ENCODE measurements around the gene QDPR.

The QDPR gene

DNA sequence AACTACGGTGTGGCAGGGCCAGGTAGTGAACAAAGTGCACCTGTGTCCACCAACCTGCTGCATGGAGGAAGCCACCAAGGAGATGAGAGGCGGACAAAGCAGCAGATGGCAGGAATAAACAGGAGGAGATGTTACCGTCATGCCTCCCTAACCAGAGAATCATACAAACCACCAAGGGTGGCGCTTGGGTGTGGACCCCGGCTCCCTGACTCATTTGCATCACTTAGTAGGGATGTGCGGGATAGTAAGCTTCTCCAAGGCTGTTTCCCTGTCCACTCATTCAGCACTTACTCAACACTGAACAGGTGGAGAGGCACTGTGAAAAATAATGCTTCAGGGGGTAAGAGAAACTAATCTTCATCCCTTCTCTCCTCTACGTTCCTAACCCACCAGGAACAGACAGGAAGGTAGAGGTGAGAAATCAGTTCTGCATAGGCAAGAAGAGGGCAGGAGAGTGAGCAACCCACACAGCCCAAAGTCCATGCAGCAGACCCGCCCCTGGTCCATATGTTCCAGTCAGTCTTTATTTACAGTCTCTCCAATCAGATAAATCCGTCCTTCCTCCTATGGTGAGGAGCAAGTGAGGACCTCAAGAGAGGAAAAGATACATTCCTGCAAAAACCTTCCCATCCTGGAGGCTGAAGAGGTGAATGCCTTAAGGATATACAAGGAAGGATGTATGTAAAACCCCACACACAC is 34.0 kb downstream of the QDPR start:
- no peak overlapping the region for H3K4me2 ChIP-seq (ENCODE audit: low read depth, low read length, poor library complexity, severe bottlenecking)
- no peaks in the 10 kb centered on the region for H3K27me3 ChIP-seq (ENCODE audit: low read length)
- no peaks in the 10 kb centered on the region for H3K79me2 ChIP-seq (ENCODE audit: insufficient read depth, low read length)
- H3K9me3 ChIP-seq (ENCODE audit: insufficient read depth, low read length) = no peaks in the 10 kb centered on the region
- no peak overlapping the region for H2AFZ ChIP-seq (ENCODE audit: low read depth, low read length, severe bottlenecking)
- TF ChIP-seq, protein P1, sequence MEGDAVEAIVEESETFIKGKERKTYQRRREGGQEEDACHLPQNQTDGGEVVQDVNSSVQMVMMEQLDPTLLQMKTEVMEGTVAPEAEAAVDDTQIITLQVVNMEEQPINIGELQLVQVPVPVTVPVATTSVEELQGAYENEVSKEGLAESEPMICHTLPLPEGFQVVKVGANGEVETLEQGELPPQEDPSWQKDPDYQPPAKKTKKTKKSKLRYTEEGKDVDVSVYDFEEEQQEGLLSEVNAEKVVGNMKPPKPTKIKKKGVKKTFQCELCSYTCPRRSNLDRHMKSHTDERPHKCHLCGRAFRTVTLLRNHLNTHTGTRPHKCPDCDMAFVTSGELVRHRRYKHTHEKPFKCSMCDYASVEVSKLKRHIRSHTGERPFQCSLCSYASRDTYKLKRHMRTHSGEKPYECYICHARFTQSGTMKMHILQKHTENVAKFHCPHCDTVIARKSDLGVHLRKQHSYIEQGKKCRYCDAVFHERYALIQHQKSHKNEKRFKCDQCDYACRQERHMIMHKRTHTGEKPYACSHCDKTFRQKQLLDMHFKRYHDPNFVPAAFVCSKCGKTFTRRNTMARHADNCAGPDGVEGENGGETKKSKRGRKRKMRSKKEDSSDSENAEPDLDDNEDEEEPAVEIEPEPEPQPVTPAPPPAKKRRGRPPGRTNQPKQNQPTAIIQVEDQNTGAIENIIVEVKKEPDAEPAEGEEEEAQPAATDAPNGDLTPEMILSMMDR (IDR thresholded peaks at IDR 0.05; ENCODE audit: insufficient read depth, low read length, poor library complexity, severe bottlenecking) = no peak
- H3K9ac ChIP-seq (ENCODE audit: low read length) = no peak overlapping the region
- no peak overlapping the region for H3K27ac ChIP-seq (ENCODE audit: low read depth, low read length)
- no peaks in the 10 kb centered on the region for H3K36me3 ChIP-seq (ENCODE audit: low read length)
- H3F3A ChIP-seq (ENCODE audit: insufficient read depth) = no peaks in the 10 kb centered on the region
- no peaks in the 10 kb centered on the region for H4K20me1 ChIP-seq (ENCODE audit: low read depth, low read length)
- H3K4me3 ChIP-seq (ENCODE audit: insufficient read depth, low read length, poor library complexity, severe bottlenecking) = no peak overlapping the region
- no peaks in the 10 kb centered on the region for H3K9me2 ChIP-seq (replicated peaks; ENCODE audit: insufficient read depth, low read length)

DNA sequence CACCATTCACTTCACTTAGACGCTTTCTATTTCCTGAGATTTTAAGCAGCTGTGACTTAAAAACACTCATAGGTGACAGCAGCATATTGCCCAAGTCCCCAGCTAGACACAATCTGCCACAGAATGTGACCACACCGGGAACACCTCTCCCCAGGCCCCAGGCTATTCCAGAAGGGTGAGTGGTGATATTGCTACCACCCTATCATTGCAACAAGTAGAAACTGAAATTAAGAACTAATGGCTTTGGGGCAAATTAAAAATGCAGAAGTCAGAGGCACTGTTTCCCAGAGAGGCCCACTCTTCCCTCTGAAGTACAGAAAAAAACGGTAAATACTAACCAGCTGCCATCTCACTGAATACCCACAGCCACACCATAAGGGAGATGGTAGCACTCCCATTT is 35.0 kb downstream of the QDPR start:
- Histone ChIP-seq H3F3A (ENCODE audit: insufficient read depth) (no peaks in the 10 kb centered on the region), H4K20me1 (ENCODE audit: low read depth, low read length) (no peaks in the 10 kb centered on the region), H3K4me2 (ENCODE audit: low read depth, low read length, poor library complexity, severe bottlenecking) (no peak overlapping the region), H3K27me3 (ENCODE audit: low read length) (no peaks in the 10 kb centered on the region), H3K27ac (ENCODE audit: low read depth, low read length) (no peak overlapping the region), H3K79me2 (ENCODE audit: insufficient read depth, low read length) (no peaks in the 10 kb centered on the region), H3K36me3 (ENCODE audit: low read length) (no peaks in the 10 kb centered on the region), H3K9me2 (replicated peaks; ENCODE audit: insufficient read depth, low read length) (no peaks in the 10 kb centered on the region), H3K9ac (ENCODE audit: low read length) (no peak overlapping the region), H2AFZ (ENCODE audit: low read depth, low read length, severe bottlenecking) (no peak overlapping the region), H3K4me3 (ENCODE audit: insufficient read depth, low read length, poor library complexity, severe bottlenecking) (no peak overlapping the region), H3K9me3 (ENCODE audit: insufficient read depth, low read length) (no peaks in the 10 kb centered on the region)
- no peak for TF ChIP-seq EZH2phosphoT487 (conservative IDR thresholded peaks at IDR 0.05; ENCODE audit: low read length)
- TF ChIP-seq, protein P1 (IDR thresholded peaks at IDR 0.05; ENCODE audit: insufficient read depth, low read length, poor library complexity, severe bottlenecking) = no peak

DNA sequence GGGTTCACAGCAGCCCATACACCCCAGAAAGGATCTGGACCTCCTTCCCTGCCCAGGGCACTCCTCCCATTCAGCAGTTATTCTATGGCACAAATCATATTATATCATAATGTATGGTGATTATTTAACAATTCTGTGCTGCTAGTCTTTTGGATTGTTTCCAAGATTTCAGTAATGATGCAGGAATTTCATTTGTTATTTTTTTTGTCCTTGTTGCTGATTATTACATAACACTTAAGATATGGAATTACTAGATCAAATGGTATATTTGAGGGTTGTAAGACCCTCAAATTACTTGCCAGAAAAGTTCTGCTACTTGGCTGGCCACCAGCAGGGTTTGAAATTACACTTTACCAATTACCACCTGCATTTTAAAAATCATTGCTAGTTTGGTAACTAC is 36.4 kb downstream of the QDPR start:
- Histone ChIP-seq H4K20me1 (ENCODE audit: low read depth, low read length) (no peaks in the 10 kb centered on the region), H3K4me2 (ENCODE audit: low read depth, low read length, poor library complexity, severe bottlenecking) (no peak overlapping the region), H3K9ac (ENCODE audit: low read length) (no peak overlapping the region), H3K79me2 (ENCODE audit: insufficient read depth, low read length) (no peaks in the 10 kb centered on the region), H2AFZ (ENCODE audit: low read depth, low read length, severe bottlenecking) (no peak overlapping the region), H3K27ac (ENCODE audit: low read depth, low read length) (no peak overlapping the region), H3K36me3 (ENCODE audit: low read length) (no peaks in the 10 kb centered on the region), H3K27me3 (ENCODE audit: low read length) (no peaks in the 10 kb centered on the region), H3K9me2 (replicated peaks; ENCODE audit: insufficient read depth, low read length) (no peaks in the 10 kb centered on the region), H3F3A (ENCODE audit: insufficient read depth) (no peaks in the 10 kb centered on the region), H3K9me3 (ENCODE audit: insufficient read depth, low read length) (no peaks in the 10 kb centered on the region), H3K4me3 (ENCODE audit: insufficient read depth, low read length, poor library complexity, severe bottlenecking) (no peak overlapping the region)
- no peak for TF ChIP-seq EZH2phosphoT487 (conservative IDR thresholded peaks at IDR 0.05; ENCODE audit: low read length)
- TF ChIP-seq, protein P1 (IDR thresholded peaks at IDR 0.05; ENCODE audit: insufficient read depth, low read length, poor library complexity, severe bottlenecking) = no peak
